Measurements from ENCODE around the gene BRINP2.

BRINP2 gene

DNA sequence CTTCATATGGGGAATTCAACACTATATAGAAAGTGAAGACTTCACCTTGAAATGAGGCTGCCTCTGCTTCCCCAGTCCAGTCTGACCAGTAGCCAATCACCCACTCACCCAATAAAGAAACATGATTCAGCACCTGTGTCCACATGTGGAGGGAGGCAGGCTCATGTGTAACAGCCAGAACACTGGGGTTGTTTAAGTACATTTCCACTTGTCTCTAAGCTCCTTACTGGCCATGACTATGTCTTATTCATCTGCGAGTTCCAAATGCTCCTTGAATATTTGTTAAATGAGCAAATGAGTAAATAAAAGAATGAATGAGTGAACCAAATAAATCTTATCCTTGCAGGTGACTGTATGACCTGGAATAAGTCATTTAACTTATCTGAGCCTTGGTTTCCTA, 100.1 kb downstream of the BRINP2 start:
- DNase-seq (ENCODE audit: low read depth in 2 of 2), result no peak

DNA sequence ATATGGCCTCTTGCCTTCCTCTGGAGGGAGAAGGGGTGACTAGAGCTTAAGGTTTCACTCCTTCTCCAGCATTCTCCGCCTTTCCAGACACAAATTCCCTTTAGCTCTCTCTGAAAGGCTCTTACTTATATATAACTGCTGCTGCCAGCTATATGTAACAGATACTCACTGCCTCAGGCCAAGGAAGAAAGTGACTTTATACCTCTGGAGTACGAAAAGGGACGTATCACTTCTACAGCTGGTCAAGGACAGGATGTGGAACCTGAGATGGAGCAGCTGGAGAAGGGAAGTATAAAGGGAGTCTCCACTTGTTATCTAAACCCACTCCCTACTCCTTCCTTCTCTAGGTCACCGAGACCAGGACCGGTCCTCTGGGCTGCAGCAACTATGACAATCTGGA, 102.4 kb downstream of the BRINP2 start:
- no peak for DNase-seq (ENCODE audit: low read depth in 2 of 2)

DNA sequence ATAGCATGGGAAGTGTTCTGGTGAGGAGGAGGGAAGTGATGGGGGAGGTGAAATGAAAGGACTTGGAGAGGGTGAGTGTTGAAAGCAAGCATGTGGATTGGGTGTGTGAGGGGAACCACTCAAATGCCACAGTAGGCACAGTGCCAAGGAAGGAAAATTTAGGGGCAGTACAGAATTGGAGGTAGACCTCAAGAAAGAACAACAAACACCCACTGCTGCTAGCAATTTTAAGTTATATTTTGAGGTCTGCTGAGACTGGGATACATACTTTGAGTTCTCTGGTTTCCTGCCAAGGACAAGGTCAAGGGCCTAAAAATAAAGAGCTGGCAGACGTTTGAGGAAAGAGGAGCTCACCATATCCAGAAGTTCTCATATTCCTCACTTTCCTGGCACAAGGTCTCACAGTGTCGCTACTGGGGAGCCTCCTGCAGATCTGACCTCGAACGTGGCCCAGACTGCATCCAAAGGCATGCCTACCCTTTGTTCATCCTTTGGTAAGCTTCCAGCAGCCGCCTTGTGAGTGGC, 104.0 kb downstream of the BRINP2 start:
- no peak for DNase-seq (ENCODE audit: low read depth in 2 of 2)

DNA sequence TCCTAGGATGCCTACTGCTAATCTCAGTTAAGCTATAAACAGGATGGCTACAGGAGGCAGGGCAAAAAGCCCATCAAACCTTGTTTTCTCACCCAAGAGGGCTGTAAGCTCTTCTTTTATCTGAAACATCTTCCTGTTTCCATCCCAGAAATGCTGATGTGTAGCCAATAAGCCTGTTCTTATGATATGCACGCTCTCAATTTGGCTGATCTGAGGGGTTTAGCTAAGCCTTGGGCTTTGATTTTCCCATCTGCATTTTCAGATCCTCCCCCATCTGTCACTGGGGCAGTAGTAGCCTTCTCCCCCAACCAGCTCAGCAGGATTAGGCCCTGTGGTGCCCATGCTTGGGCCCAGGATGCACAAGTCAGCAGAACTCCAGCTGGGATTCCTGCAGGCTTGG, 105.0 kb downstream of the BRINP2 start:
- no peak for DNase-seq (ENCODE audit: low read depth in 2 of 2)

DNA sequence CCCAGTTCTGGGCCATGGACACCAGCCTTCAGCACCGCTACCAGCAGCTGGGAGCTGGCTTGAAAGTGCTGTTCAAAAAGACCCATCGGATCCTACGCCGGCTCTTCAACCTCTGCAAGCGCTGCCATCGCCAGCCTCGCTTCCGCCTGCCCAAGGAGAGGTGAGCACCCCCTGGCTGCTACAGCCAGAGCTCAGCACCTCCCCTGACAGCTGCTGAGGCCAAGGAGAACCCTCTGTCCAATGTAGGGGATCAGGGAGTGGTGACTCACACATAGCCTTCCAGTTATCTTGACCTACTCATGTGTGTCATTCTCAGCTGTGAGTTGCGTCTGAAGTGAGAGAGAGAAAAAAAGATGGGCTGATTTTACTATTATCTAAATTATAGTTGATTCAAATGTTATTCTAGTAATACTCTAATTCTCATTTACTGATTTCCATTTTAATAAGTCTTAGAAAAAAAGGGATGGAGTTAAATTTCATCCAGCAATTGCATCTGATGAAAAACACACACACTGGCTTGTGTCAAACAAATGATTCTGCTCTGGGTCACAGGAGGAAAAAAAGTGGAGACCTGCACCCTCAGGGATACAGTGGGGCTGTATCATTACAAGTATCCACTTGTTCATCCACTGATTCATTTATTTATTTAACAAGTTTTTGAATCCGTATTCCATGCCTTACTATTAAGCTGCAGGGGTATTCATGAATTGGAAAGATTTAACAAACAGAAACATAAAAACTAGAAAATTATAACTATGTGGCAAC, 108.0 kb downstream of the BRINP2 start:
- DNase-seq (ENCODE audit: low read depth in 2 of 2), result no peak

DNA sequence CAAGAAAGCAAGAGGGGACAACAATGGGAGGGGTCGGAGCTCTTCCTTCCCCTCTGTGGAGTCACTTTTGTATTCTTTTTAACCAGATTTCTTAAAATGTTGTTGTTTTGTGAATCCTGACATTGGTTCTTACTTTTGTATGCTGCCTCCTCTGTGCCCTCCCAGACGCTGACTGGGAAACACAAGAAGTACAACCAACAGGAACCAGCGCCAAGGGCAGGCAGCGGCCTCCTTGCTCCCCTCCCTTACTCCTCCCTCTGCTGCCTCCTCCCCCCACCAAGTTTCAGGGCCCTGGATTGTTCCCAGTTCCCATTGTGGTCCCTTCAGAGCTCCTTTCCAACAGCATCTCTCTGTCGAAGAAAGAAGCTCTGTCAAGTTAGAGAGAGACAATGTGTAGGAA, 111.1 kb downstream of the BRINP2 start:
- no peak for DNase-seq (ENCODE audit: low read depth in 2 of 2)

DNA sequence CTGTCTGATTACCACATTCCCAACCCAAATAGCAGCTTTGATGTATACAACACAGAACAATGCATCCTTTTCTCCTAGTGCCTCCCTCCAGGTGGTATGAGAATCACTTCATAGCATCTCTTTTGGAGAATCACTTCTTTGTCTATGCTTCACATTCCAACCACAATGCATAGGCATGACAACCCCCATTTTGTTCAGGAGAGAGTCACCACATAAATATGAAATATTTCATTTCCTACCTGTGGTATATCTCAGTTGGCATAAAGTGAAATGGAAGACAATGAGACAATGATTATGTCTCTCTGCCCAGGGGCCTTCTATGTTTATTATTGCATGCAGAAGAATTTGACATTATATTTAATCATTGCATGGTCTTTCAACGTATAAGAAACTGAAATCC, 112.2 kb downstream of the BRINP2 start:
- no peak for DNase-seq (ENCODE audit: low read depth in 2 of 2)

DNA sequence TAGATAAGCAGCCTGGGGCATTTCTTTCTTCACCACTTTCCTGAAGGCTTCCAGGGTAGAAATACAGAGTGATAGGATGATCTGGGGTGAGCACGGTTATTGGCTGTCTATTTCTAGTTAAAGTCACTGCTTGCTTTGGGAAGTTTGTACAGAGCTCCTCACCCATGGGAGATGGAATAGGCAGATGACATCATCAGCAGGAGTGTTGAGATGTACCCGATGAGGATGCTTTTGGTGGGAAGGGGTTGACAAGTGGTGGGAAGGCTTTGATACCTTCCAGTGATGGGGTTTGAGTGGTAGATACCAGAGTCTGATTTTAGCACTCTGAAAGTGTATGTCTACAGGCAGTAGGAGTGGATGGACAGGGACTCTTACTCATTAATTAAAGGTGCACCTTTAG, 112.6 kb downstream of the BRINP2 start:
- DNase-seq (ENCODE audit: low read depth in 2 of 2), result no peak

DNA sequence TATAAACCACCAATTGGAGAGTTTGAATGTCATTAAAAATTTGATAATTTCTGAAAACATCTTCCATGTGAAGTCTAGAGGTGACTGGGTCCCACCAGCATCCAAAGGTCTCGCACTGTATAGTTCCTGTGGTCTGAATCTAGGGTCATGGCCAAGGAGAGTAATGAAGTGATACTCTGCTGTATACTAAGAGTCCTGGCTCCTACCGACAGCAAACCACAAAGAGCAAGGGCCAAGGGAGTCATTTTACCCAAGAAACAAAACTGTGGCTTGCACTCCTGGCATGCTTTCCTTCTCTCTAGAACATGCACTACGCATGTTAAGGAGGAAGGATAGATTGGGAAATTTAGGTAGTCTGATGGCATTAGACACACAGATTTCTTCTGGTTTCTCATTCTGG, 115.6 kb downstream of the BRINP2 start:
- no peak for DNase-seq (ENCODE audit: low read depth in 2 of 2)

DNA sequence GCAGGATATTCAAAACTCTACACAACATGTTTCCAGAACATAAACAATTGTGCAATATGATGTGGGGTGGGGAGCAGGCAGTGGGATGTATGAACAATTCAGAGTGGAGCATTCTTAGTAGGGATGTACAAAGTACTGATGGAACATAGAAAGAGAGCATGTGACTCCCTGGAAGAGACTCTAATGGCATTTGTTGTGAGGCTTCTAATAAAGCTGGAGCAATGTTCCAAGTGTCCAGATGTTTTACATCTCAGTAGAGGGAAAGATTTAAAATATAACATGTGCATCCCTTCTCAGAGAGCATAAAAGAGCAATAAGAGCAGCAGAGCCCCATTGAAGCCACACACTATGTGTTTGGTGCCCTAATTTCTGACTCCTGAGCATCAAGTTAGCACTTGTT, 116.5 kb downstream of the BRINP2 start:
- DNase-seq (ENCODE audit: low read depth in 2 of 2), result no peak

DNA sequence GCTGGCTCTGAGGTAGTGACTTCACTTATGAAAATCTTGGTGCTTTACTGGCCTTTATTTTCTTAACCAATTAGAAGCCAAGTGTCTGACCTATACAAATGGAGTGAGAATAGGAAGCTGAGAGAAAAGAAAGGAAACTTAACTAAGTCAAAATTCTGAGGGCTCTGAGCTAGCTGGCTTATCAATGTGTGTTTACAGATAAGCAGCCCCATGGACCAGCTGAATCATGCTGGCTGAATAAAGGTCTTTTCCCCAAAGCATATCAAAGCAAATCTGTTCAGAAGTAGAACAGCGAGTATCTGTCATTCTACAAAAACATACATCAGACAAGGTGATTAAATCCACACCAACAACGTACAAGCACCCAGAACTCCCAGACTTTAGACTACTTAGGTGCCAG, 117.2 kb downstream of the BRINP2 start:
- no peak for DNase-seq (ENCODE audit: low read depth in 2 of 2)

DNA sequence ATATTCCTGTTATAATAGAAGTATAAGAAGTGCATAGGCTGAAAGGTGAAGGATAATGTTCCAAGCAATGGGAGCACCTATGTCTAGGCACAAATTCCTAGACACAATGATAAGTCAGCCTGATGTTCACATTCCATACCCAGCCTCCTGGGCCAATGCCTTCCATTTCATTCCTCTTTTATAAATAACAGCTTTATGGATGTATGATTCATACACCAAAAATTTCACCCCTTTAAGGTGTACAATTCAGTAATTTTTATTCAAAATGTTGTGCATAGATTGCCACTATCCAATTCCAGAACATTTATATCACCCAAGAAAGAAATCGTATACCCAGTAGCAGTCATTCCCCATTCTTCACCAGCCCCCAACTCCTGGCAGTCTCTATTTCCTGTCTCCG, 118.8 kb downstream of the BRINP2 start:
- DNase-seq (ENCODE audit: low read depth in 2 of 2), result no peak

DNA sequence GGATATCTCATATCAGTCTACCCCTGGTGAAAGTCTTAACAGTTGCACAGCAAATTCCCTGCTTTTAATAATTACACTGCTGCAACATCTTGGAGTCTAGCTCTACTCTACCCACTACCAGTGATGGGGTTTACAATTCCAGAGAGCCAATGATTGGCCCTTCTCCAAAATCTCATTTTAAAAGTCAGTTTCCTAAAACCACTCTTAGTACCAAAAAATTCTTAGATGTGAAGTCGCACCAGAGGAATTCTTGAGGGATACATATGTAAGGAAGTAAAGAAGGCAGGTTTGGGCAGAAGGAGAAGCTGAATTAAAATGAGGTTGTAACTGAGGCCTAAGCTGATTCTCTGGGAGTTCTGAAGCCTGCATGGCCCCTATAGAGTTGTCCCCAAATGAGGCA, 129.7 kb downstream of the BRINP2 start:
- DNase-seq (ENCODE audit: low read depth in 2 of 2), result no peak

DNA sequence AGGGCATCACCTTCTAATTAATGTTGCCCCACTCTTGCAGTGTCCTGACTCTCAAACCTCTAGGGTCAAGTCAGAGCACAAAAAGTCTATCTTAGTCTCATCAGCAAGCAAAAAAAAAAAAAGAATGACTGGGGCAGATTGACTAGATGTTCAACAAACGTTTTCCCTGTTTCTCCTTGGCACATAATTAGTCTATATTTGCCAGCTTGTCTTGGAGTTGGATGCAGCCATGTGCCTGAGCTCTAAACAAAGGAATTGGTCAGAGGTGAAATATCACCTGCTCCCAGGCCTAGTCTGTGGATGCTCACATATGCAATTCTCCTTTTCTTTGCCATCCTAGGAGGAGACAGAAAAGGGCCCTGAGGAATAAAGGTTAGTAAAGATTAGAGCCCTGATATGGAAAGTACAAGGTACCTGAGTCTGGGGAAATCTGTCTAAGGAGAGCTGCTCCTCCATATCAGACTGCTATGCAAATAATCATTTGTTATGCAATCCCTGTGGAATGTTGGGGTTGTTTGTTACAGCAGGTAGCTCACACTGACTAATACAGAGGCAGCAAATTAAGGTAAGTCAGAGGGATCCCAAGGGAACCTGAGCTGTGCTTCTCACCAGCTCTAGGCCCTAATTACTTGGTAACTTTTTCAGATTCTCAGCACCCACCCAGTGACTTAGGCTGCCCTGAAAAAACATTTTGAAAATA, 130.8 kb downstream of the BRINP2 start:
- no peak for DNase-seq (ENCODE audit: low read depth in 2 of 2)

DNA sequence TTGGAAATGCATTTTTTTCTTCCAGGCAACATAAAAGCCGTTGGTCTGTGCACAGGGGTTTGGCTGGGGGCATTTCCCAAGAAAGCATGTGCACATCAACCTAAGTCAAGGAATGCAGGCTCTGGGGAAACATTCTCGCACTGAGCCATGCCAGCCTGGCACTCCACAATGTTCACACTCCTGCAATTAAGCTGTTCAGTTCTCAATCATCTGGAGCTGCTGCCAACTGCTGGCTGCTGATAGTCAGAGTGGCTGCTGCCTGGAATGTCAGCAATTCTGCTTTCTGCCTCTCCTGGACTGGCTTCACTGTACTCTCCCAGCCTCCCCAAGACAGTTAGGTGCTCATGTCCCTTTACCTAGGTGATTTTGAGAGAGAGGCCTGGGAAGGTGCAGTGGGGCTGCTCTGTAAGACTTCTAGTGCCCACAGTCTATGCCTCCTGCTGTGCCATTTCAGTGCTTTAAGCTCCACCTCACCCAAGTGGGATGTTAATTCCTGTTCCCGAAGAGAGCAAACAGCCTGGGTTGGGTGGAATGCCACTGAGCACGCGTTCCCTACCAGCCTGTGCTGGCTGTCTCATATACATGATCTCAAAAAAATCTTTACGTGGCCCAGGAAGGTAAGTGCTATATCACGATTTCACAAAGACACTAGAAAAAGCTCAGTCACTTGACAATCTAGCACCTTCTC, 131.7 kb downstream of the BRINP2 start:
- no peak for DNase-seq (ENCODE audit: low read depth in 2 of 2)

DNA sequence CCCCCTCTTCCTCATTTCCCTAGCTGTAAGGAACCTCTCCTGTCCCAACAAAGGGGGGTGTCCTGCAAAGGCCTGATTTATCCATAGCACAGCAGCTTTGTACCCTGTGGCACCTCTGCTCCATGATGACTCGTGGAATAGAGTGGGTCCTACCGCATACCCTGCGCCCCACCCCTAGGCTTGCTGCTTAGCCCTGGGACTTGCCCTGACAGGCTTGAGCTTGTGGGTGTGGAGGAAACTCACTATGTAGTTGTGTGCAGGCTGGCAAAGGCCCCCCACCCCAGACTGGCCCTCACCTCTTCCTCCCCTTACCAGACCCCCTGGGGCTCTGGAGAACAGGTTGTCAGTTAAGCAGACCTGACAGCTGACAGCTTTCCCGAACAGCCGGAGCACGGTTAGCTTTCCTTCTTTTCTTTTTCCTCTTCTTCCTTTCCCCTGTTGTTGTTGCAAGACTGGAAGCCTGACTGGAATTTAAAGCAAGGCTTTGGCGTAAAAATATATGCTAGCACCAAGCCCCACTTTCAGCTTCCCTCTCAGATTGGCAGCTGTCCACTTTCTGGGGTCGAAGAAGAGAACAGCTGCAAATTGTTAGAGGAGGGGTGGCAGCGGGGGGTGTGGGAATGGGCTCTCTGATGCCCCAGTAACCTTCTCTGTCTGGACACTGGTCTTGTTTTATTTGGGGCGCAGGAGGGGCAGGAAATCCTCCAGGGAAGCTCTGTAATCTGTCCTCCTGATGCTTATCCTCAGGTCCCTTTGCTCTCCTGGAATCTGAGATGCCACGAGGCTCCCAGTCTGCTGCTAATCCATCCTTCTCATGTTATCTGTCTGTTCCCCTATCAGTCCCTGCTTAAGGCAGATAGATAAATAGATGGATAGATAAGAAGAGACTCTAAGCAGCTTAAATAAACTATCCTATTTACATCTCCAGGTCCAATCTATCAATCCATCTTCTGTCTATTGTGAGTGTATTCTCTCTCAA, 134.6 kb downstream of the BRINP2 start:
- no peak for DNase-seq (ENCODE audit: low read depth in 2 of 2)

DNA sequence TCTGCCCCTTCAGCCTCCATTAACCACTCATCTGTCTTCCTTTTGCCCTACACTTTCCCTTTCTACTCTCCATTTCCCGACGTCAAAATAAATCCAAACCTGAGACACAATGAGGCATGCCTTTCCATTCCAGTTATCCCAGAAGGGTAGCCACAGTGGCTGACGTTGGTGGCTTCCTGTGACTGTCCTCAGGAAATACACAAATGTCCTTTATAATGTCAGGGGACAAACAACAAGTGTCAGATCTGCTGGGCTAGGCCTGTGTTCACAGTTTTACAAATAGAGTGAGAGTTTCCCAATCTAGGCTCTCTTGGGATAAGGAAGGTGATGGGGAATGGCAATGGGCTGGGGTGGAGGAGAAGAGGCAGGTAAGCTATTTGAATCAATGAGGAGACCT, 135.3 kb downstream of the BRINP2 start:
- DNase-seq (ENCODE audit: low read depth in 2 of 2), result no peak

DNA sequence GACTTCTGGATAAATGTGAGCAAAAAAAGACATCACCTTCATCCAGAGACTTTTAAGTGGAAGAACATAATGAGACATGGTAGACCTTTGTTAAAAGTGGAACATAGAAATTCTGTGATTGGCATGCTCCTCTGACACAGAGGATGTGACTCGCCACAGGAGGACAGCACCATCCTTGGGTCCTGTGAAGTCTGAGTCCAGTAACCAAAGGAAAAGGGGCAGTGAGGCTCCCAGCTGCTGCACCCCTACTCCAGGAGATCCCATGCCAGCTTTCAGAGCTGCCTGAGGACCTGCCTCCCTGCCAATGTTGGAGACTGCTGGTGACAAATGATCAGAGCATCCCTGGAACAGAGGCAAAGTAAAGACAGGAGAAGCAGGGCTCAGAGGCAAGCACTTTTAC, 136.2 kb downstream of the BRINP2 start:
- no peak for DNase-seq (ENCODE audit: low read depth in 2 of 2)

DNA sequence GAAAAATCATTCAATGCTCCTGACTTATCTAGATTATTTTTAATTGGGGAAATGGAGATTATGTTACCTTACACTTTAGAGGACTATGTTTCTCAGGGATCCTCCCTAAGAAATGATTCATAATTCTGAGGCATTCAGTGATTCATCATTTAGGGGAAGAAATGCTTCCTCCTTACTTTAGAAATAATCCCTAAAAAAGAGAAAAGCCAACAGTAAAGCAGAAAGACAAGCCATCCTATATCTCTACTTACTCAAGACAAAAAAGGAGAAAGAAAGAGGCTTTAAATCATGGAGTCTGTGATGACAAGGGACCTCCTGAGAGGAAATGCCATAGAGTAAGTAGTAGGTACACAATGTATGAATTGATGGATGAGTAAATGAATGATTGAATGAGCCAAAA, 137.0 kb downstream of the BRINP2 start:
- no peak for DNase-seq (ENCODE audit: low read depth in 2 of 2)

DNA sequence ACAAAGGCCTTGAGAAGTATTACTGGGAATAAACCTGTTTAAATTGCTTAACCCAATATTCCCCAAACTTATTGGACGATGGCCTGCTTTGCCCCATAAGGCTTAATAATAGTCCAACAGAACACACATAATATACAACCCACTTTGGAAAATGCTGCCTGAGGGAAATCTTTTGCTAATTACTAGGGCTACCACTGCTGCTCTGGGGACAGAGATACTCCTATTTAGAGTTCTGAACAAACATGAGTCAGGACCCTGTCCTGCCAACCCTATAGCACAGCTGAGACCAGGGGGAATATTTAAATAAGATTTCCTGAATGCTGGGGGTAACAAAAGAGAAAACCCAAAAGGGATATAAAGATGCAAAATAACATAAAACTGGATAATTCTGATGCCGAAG, 139.1 kb downstream of the BRINP2 start:
- no peak for DNase-seq (ENCODE audit: low read depth in 2 of 2)

DNA sequence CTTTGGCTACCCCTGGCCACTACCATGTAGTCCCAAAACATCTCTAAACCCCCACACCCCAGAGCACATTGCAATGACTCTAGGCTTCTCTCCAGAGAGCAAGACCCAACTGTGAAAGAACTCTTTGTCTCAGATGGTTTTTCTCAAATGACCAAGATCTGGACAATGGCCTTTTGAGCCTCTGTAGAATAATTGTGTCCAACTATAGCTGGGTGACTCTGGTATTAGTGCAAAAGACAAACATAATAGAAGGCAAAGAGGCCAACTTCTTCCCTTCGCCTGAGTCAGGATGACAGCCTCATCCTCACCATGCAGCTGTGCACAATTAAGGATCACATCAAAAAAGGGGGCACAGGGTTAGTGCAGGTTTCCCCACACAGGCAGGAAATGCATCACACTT, 139.6 kb downstream of the BRINP2 start:
- no peak for DNase-seq (ENCODE audit: low read depth in 2 of 2)

DNA sequence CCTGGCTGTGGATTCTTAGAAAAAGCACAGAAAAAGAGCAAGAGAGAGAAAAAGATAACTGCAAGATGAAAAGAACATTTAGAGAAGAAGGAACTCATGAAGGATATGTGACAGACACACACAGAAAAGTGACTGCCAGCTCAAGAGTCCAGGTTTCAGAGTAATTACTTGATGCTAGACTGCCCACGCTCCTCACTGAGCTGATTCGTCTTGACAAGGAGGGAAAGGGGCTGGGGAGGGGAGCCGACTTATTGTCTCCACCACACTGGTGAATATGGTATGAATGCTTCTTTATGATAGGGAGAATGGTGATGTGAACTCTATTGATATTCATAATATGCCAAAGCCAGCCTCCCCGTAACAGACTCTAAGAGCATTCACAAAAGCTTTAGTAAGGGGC, 140.4 kb downstream of the BRINP2 start:
- DNase-seq (ENCODE audit: low read depth in 2 of 2), result no peak
